Spleen (tissue), 11 donors: ENCODE measurements around the gene AADAT. TPM values are rescaled to one million over a fixed set of nuclear protein-coding genes. Genes with fewer than 3 reads are reported as not detected.

ENCODE experiments used
- DNase-seq: peaks from one replicate; pipeline ENCODE4 v3.0.0-alpha.2; 2020
- H3K27ac ChIP-seq, 8 donors: fragments of 200-600 bp; sonication (generic) in 7 of 8; 1 replicate in 4 of 8; 2 replicates in 4 of 8; pipeline versions ENCODE4 v1.5.0 to v1.8.0; 2016 to 2021; ENCODE audit warnings: inconsistent platforms in 4 of 8, mild to moderate bottlenecking in 4 of 8, moderate library complexity in 1 of 8
- H3K27me3 ChIP-seq, 7 donors: fragments of 200-600 bp; sonication (generic) in 6 of 7; replicated peaks in 1 of 7; 1 replicate in 4 of 7; 2 replicates in 3 of 7; pipeline versions ENCODE4 v1.5.0 to v1.8.0; 2016 to 2021; ENCODE audit warnings: inconsistent platforms in 3 of 7, mild to moderate bottlenecking in 1 of 7
- H3K36me3 ChIP-seq, 6 donors: fragments of 200-600 bp; sonication (generic) in 5 of 6; 1 replicate in 4 of 6; 2 replicates in 2 of 6; pipeline versions ENCODE4 v1.5.0 to v1.8.0; 2016 to 2021; ENCODE audit warnings: inconsistent platforms in 2 of 6
- H3K4me1 ChIP-seq, 6 donors: fragments of 200-600 bp; sonication (generic) in 5 of 6; 1 replicate in 3 of 6; 2 replicates in 3 of 6; pipeline versions ENCODE4 v1.5.0 to v1.8.0; 2016 to 2021; ENCODE audit warnings: inconsistent platforms in 3 of 6
- H3K4me3 ChIP-seq, 8 donors: fragments of 200-600 bp; sonication (generic) in 7 of 8; 1 replicate in 4 of 8; 2 replicates in 4 of 8; pipeline versions ENCODE4 v1.5.0 to v1.8.0; 2016 to 2021; ENCODE audit warnings: inconsistent platforms in 4 of 8, mild to moderate bottlenecking in 4 of 8, moderate library complexity in 2 of 8
- H3K9me3 ChIP-seq, 8 donors: fragments of 200-600 bp; sonication (generic) in 7 of 8; 1 replicate in 4 of 8; 2 replicates in 4 of 8; pipeline versions ENCODE4 v1.5.0 to v1.8.0; 2016 to 2021; ENCODE audit warnings: inconsistent platforms in 4 of 8
- POLR2A ChIP-seq, 3 donors: fragments of 450-650 bp; IDR thresholded peaks; one replicate each; pipeline ENCODE4 v1.5.1; 2017; ENCODE audit warnings: antibody characterized with exemption in 3 of 3, mild to moderate bottlenecking in 1 of 3
- POLR2AphosphoS5 ChIP-seq, 3 donors: sonication (generic); formaldehyde crosslinking; IDR thresholded peaks; one replicate each; pipeline ENCODE4 v1.5.1; 2017; ENCODE audit warnings: antibody characterized with exemption in 3 of 3
- WGBS, 5 donors: extraction: QIAGEN DNeasy Blood & Tissue Kit in 3 of 5; methylation state at CpG; one replicate each; pipeline versions ENCODE4 v1.1.5 to v1.1.7; 2013 to 2018; 5-methylcytosine and 5-hydroxymethylcytosine counted together
- intact Hi-C: fragments of 100-400 bp; cut with DNase I; formaldehyde crosslinking; loops from one replicate; pipeline ENCODE4 v1.15.0; 2023; ENCODE audit warnings: low total_unique reads
- polyA plus RNA-seq, 3 donors: library from polyadenylated mRNA; stranded (reverse); fragments of 200-250 nt; gene quantifications; one replicate each; pipeline ENCODE4 v1.2.1, GENCODE V29; 2013
- total RNA-seq, 7 donors: library from RNA; depleted of rRNA in 3 of 7; stranded (reverse); fragments of >200 nt in 3 of 7; fragmentation: NEBNext Ultra II Directional in 4 of 7; extraction: Animal tissue kit (Norgen Biotek cat#: 25700) in 4 of 7; gene quantifications; one replicate each; pipeline versions ENCODE4 v1.1.0 to v1.2.1, GENCODE V29; 2016 to 2021
- TF ChIP-seq, protein P1 (sequence below), 11 experiments: fragments of 200-600 bp in 7 of 11; fragments of 450-650 bp in 4 of 11; sonication (generic) in 4 of 11; IDR thresholded peaks in 8 of 11; conservative IDR thresholded peaks in 3 of 11; 1 replicate in 7 of 11; 2 replicates in 4 of 11; pipeline versions ENCODE4 v1.4.0 to v1.8.0; 2016 to 2021; ENCODE audit warnings: antibody characterized with exemption in 11 of 11, inconsistent platforms in 4 of 11, mild to moderate bottlenecking in 1 of 11
- donor health status: healthy with polysubstance abuse.
- donor health status: DM: no; HTN: no; CAD: no; lungs with moderate emphysema.
- donor health status: DM: no; HTN: no; CAD: no.
- donor health status: Bipolar disorder and iron deficiency.
- donor health status: healthy.
- donor health status: DM: no; HTN: no; CAD: no.
- donor health status: DM: yes; HTN: yes; CAD: no.

The AADAT gene
- total and polyA plus RNA-seq, 10 donors = 0.89 to 5.0 (median 1.4) TPM

DNA sequence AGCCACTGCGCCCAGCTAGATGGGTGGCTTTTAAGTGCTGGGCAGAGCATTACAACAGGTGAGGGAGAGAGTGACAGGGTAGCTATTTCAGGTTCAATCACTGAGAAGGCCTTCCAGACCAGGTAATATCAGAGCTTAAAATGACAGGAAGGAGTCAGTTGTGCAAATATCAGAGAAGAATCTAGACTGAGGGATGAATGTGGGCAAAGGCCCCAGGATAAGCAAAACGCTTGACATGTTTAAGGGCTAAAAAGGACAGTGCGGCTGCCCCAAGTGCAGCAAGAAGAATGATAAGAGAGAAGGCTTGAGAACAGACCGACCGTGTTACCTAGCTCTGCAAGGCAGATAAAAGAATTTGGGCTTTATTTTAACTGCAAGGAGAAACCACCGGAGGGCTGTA lies 18.6 kb downstream of the AADAT start:
- no peaks in the 10 kb centered on the region for H3K9me3 ChIP-seq
- no peak overlapping the region for H3K4me3 ChIP-seq
- WGBS, 5 donors = 89 to 96% (median 95%) methylated on average over 6 of the region's 6 CpGs
- no peaks in the 10 kb centered on the region for H3K4me1 ChIP-seq
- H3K36me3 ChIP-seq = no peaks in the 10 kb centered on the region
- TF ChIP-seq, protein P1, sequence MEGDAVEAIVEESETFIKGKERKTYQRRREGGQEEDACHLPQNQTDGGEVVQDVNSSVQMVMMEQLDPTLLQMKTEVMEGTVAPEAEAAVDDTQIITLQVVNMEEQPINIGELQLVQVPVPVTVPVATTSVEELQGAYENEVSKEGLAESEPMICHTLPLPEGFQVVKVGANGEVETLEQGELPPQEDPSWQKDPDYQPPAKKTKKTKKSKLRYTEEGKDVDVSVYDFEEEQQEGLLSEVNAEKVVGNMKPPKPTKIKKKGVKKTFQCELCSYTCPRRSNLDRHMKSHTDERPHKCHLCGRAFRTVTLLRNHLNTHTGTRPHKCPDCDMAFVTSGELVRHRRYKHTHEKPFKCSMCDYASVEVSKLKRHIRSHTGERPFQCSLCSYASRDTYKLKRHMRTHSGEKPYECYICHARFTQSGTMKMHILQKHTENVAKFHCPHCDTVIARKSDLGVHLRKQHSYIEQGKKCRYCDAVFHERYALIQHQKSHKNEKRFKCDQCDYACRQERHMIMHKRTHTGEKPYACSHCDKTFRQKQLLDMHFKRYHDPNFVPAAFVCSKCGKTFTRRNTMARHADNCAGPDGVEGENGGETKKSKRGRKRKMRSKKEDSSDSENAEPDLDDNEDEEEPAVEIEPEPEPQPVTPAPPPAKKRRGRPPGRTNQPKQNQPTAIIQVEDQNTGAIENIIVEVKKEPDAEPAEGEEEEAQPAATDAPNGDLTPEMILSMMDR (IDR thresholded peaks at IDR 0.05 in 8 of 11, conservative IDR thresholded peaks at IDR 0.05 in 3 of 11) = no peak
- TF ChIP-seq POLR2AphosphoS5 (IDR thresholded peaks at IDR 0.05) (no peak), POLR2A (IDR thresholded peaks at IDR 0.05) (no peak)
- no peak for DNase-seq
- no peak overlapping the region for H3K27ac ChIP-seq
- intact Hi-C loops = no loop called here
- no peaks in the 10 kb centered on the region for H3K27me3 ChIP-seq

DNA sequence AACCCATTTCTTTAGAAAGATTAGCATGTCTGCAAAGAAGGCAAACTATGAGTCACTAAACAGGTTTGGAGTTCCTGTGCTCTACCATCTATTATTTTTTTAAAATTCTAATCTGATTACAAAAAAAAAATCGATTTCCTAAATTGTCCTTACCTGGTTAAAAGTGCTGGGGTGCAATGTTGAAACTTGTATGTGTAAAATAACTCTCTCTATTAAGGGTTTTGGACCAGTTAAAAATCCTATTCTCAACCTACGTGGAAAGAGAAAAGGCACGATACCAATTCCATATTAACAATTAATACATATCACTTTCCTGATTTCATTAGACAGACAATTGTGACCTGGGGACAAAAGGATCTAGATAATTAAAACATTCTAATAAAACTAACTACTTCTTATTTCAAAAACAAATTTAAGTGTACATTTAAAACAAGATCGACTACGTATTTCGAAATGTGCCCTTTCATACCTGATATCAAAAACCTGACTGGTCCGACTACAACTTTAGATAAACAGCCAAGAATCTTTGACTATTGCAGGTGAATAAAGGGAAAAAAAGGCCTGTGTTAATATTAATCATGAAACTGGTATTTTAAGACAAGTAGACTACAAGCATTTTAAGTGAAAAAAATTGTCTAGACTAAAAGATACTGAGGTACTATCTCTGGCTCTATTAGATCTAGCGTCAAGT lies 21.2 kb downstream of the AADAT start:
- Histone ChIP-seq H3K4me3 (no peak overlapping the region), H3K4me1 (no peaks in the 10 kb centered on the region), H3K27me3 (no peaks in the 10 kb centered on the region), H3K36me3 (no peaks in the 10 kb centered on the region), H3K9me3 (no peaks in the 10 kb centered on the region), H3K27ac (no peak overlapping the region)
- no peak for DNase-seq
- WGBS, 5 donors = 90 to 95% (median 91%) methylated on average over 8 of the region's 8 CpGs
- no peak for TF ChIP-seq POLR2A (IDR thresholded peaks at IDR 0.05)
- TF ChIP-seq, protein P1 (IDR thresholded peaks at IDR 0.05 in 8 of 11, conservative IDR thresholded peaks at IDR 0.05 in 3 of 11) = no peak
- no peak for TF ChIP-seq POLR2AphosphoS5 (IDR thresholded peaks at IDR 0.05)
- intact Hi-C loops = no loop called here

DNA sequence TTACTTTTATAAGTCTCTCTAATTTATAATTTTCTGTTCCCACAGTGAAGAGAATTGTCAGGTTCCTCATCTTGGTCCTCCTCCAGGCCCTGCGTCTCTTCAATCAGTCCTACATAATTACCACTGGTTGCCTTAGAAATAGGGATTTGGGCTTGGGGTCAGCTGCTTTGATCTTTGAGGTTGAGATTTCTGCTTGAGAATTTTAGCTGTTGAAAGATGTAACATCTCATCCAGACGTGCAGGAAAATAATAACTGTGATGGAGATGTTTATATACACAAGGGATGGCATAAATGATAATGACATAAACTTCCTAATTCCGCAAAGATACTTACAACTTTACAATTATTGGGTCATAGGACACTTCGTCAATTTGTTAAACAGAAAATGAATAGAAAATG lies 30.3 kb downstream of the AADAT start:
- H3K9me3 ChIP-seq = no peaks in the 10 kb centered on the region
- H3K27ac ChIP-seq = no peak overlapping the region
- no peaks in the 10 kb centered on the region for H3K36me3 ChIP-seq
- H3K4me3 ChIP-seq = no peak overlapping the region
- no peak for DNase-seq
- TF ChIP-seq POLR2AphosphoS5 (IDR thresholded peaks at IDR 0.05) (no peak), POLR2A (IDR thresholded peaks at IDR 0.05) (no peak)
- TF ChIP-seq, protein P1 (IDR thresholded peaks at IDR 0.05 in 8 of 11, conservative IDR thresholded peaks at IDR 0.05 in 3 of 11) = no peak
- H3K27me3 ChIP-seq = no peaks in the 10 kb centered on the region
- WGBS, 5 donors = 78 to 95% (median 87%) methylated on average over 4 of the region's 4 CpGs
- intact Hi-C loops = no loop called here
- H3K4me1 ChIP-seq = no peaks in the 10 kb centered on the region

DNA sequence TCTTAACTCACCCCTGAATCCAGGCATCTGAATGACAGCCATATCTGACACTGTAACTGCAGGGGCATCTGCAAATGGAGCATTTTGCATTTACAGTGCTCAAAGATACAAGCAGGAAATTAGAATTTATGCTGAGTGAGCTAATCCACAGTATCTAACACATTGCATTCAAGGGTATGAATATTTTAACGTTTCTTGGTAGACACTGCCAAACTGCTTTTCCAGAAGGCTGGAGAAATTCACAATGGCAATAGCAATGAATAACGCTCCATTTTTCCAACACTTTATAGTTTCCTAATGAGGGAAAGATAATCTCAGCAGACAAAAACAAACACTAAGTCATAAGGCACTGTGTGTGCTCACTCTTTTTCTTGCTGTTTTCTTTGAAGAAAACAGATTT lies 30.9 kb downstream of the AADAT start:
- intact Hi-C loops = no loop called here
- Histone ChIP-seq H3K4me3 (no peak overlapping the region), H3K36me3 (no peaks in the 10 kb centered on the region), H3K9me3 (no peaks in the 10 kb centered on the region), H3K27me3 (no peaks in the 10 kb centered on the region), H3K27ac (no peak overlapping the region), H3K4me1 (no peaks in the 10 kb centered on the region)
- TF ChIP-seq, protein P1 (IDR thresholded peaks at IDR 0.05 in 8 of 11, conservative IDR thresholded peaks at IDR 0.05 in 3 of 11) = no peak
- TF ChIP-seq POLR2AphosphoS5 (IDR thresholded peaks at IDR 0.05) (no peak), POLR2A (IDR thresholded peaks at IDR 0.05) (no peak)
- DNase-seq = no peak
- 79 to 92% (median 83%) methylated on average over 2 of the region's 2 CpGs for WGBS, 5 donors
